ENCODE results near the gene FBN3.
"Not testable (repeated sequence)": the region's sequence is repeated elsewhere in the genome, so short reads cannot be mapped to it uniquely, and the experiment has no call there.

Gene FBN3

DNA sequence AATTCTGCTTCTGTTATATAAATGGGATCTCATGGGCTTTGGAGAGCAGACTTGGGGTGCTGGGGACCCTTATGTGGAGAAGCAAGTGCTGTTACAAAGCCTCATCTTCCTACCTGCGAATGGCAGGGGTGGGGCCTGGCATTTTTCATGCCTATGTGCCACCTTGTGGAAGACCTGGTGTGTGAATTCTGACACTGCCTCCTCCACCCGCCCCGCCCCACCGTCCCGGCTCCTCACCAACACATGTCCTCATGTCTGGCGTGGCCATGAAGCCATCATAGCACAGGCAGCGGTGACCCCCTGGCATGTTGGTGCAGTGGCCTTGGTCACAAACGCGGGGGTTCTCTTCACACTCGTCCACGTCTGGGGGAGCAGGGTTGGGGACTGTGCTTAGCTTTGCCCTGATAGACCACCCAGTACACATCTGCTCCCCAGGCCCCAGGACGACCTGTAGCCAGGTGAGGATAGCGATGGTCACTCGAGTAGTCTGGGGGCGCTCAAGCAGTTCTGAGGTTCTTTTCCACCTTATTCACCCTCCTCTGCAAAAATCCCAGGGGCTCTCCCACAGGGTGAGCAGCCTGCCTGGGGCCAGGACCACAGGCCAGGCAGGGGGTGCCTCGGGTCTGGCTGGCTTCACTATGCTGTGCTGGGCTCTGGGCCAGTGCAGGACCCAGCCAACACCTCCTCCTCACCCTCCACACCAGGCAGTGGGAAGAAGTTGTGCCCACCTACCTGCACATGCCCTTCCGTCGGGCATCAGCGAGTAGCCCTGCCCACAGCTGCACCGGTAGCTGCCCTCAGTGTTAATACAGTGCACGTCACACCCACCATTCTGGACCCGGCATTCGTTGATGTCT lies 32.7 kb downstream of the FBN3 start:
- DNase-seq = no peak

DNA sequence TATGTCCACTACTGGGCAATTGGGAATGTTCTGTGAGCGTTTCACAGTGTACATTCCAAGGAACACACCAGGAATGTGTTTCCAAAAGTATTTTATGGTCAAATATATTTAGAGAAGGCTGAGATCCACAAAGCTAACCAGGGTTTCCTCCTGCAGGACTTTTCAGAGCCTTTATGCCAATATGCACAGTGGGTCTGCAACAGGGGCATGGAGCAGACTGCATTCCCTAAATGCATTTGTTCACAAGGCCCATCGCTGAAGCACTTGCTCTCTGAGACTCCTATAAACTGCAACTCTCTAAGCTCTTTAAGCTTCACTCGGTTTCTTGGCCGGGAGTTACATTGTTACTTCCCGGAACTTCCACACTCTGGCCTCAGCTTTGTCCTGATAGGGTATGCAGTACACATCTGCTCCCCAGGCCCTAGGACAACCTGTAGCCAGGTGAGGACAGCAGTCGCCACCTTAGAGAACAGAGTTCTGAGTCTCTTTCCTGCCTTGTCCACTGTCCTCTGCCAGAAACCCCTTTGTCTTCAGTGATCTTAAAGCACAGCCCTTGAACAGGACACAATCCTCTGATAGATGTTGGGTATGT lies 33.5 kb downstream of the FBN3 start:
- DNase-seq = no peak

DNA sequence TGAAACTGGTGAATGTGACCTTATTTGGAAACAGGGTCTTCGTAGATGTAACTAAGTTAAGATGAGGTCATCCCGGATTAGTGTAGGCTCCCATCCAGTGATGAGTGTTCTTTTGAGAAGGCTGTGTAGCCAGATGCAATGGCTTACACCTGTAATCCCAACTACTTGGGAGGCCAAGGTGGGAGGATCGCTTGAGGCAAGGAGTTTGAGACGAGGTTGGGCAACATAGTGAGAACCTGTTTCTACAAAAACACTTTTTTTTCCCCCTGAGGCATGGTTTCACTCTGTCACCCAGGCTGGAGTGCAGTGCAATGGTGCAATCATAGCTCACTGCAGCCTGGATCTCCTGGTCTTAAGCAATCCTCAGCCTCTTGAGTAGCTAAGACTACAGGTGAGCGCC lies 36.4 kb downstream of the FBN3 start:
- DNase-seq = no peak

DNA sequence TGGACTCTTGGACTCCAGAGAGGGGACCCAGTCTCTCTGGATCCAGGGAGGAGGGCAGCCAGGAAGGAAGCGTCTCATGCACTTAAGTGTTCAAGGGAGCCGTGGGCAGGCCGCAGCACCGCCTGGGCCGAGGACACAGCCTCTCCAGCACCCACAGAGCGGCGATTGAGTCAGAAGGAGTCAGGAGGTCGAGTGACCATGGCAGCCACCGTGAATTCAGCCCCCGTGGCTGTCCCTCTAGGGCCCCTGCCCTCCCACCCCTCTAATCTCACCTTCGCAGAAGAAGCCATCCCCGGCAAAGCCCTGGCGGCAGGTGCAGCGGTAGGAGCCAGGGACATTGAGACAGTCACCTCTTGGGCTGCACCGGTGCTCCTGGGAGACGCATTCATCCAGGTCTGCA lies 38.0 kb downstream of the FBN3 start:
- DNase-seq = no peak

DNA sequence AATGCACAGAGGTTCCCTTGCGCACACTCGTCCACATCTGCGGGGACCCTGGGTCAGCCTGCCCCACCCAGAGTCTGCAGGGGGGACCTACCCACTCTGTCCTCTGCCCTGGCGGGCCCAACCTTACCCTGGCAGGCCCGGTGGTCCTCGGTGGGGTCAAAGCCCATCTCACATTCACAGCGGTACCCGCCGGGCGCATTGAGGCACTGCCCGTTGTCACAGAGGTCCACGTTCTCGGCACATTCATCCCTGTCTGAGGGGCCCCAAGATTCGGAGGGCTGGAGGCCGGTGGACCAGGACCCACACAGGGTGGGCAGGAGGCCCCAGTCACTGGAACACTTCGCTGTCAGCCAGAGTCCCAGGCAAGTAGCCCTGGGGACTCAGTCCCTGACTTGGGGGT lies 38.5 kb downstream of the FBN3 start:
- DNase-seq = no peak

DNA sequence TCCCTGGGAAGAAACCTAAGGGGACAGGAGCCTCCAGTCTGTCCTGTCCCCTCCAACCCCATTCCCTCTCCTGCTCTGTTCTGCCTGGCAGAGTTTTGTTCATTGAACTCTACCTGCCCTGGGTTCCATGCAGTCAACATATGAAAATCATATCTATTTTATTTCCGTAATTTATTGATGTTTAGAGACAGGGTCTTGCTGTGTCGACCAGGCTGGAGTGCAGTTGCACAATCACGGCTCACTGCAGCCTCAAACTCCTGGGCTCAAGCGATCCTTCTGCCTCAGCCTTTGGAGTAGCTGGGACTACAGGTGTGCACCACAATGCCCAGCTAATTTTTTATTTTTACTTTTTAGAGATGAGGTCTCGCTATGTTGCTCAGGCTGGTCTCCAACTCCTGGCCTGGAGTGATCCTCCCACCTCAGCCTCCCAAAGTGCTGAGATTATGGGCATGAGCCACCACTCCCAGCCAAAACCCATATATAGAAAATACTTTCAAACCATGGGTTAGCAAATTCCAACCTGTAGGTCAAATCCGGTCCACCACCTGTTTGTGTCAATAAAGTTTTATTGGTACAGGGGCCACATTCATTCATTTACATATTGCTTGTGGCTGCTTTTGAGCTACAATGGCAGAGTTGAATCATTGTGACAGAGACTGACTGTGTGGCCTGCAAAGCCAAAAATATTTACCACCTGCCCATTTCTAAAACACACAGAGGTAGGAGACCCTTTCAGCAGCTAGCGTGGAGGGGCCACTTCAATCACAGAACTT lies 39.3 kb downstream of the FBN3 start:
- no peak for DNase-seq

DNA sequence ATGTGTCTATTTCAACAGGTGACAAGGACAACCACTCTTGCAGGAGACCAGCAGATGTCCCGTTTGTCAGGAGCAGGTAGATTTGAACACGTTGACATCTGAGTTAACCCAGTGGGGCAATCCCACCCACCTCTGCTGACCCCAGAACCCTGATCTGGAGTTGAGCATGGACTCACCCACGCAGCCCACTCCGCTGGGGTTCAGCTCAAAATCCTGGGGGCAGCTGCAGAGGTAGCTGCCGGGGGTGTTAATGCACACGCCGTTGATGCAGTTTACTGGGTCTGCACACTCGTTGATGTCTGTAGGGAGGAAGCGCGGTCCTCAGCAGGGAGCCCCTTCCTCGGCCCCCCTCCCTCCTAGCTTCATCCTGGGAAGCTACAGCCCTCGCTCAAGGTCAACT lies 39.9 kb downstream of the FBN3 start:
- DNase-seq = no peak

DNA sequence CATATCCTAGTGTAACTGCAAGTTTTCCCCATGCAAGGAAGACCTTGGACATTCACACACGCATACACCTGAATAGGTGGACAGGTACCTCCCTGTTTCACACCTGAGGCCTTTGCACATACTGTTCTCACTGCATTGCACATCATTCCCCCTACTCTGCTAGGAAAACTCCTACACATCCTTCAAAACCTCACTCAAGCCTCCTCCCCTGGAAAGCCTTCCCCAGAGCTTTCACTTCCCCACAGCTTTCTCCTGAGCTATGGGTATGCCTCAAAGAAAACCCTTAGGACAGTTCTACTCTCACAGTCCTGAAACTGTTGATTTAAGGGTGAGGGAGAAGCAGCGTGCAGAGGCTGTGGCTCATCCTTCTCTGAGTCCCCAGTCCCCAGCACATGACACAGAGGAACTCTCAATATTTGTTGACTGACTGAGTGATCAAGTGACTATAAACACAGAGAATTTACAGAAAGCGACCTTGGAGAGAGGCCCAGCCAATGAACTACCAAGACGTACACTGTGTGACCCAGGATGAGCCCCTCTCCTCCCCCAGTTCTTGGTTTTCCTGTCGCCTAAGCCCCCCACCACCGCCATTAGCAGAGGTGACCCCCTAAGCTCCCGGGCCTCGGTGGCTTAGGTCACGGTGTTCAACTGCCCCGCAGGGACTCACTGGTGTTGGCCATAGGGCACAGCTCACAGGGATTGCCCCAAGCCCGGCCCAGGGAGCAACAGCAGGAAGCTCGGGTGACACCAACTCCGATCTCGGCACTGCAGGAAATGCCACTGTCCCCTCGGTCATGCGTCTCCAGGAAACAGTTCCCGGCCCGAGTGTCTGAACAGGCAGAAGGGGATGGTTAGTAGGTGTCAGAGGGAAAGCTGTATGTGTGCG lies 40.6 kb downstream of the FBN3 start:
- no peak for DNase-seq

DNA sequence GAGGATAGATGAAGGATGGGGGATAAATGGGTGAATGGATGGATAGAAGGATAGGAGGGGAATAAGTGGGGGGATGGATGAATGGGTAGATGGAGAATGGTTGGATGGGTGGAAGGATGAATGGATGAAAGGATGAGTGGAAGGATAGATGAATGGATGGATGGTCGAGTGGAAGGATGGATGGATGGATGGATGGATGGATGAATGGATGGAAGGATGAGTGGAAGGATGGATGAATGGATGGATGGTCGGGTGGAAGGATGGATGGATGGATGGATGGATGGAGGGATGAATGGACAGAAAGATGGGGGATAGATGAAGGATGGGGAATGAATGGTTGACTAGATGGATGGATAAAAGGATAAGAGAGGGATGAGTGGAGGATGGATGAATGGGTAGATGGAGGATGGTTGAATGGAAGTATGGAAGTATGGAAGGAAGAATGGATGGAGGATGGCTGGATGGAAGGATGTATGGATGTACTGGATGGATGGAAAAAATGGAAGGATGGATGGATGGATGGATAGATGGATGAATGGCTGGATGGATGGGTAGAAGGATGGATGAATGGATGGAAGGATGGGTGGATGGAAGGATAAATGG lies 42.0 kb downstream of the FBN3 start:
- no peak for DNase-seq

DNA sequence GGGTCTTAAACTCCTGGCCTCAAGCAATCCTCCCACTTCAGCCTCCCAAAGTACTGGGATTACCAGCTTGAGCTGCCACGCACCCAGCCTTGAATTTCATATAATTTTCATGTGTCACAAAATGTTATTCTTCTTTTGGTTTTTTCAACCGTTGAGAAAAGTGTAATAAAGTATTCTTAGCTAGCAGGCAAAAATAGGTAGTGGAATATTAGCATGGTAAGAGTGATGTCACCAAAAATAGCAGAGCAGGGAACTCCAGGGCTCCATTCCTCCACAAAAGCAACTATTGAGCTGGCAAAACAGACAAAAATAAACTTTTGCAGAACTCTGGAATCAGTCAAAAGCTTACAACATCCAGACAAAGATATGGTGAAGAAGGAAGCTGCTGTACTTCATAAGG lies 43.9 kb downstream of the FBN3 start:
- DNase-seq = no peak

DNA sequence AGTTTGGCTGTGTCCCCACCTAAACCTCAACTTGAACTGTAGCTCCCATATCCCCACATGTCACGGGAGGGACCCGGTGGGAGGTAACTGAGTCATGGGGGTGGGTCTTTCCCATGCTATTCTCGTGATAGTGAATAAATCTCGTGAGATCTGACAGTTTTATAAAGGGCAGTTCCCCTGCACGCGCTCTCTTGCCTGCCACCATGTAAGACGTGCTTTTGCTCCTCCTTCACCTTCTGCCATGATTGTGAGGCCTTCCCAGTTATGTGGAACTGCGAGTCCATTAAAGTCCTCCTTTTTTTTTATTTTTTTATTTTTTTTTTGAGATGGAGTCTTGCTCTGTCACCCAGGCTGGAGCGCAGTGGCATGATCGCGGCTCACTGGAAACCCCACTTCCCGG lies 47.5 kb downstream of the FBN3 start:
- DNase-seq = not testable (repeated sequence)

DNA sequence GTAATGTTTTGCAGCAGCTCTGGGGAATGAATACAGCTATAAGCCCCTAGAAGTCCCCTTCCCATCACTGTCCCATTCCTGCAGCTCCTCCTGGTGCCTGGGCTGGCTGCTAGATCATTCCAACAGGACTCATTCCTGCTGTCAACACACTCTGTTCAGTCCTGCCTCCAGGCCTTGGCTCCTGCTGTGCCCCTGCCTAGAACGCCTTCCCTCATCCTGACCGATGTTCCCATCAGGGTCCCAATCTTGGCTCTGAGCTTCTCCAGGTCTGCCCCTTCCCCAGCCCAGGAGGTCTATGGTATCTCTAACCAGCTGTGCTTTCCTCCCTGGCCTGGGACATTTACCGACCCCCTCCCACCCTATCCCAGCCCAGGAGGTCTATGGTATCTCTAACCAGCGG lies 48.1 kb downstream of the FBN3 start:
- no peak for DNase-seq

DNA sequence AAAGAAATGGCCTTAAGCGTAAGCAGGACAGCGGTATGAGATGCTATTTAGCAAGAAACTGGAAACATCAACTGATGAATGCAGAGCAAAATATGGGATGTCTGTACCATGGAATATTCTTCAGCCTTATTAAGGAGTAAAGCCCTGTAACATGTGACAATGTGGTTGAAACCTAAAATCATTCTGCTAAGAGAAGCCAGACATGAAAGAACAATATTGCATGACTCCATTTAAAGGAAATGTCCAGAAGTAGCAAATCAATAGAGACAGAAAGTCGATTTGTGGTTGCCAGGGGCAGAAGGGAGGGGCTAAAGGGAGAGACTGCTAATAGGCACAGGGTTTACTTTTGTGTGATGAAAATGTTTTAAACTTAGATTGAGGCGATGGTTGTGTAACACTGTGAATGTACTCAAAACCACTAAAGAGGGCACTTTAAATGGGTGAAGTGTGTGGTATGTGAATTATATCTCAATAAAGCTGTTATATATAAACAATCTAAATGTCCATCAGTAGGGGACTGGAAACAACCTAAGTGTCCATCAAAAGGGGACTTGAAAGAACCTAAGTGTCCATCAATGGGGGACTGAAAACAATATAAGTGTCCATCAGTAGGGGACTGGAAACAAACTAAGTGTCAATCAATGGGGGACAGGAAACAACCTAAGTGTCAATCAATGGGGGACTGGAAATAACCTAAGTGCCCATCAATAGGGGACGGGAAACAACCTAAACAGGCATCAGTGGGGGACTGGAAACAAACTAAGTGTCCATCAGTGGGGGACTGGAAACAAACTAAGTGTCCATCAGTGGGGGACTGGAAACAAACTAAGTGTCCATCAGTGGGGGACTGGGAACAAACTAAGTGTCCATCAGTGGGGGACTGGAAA lies 51.5 kb downstream of the FBN3 start:
- no peak for DNase-seq

DNA sequence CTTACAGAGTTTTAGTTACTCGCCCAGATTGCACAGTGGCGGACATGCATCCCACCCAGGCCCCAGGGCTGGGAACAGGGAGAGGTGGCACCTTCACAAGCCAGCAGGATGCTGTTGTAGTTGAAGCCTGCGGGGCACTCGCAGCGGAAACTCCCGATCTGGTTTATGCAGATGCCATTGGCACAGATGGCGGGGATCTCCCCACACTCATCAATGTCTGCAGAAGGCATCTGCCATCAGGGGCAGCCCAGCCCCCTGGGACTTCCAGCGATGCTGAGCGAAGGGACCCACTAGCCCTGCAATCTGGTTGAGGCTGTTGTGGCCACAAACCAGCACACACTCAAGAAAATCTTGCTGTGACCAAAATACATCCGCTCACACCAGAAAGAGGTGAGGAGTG lies 52.2 kb downstream of the FBN3 start:
- no peak for DNase-seq

DNA sequence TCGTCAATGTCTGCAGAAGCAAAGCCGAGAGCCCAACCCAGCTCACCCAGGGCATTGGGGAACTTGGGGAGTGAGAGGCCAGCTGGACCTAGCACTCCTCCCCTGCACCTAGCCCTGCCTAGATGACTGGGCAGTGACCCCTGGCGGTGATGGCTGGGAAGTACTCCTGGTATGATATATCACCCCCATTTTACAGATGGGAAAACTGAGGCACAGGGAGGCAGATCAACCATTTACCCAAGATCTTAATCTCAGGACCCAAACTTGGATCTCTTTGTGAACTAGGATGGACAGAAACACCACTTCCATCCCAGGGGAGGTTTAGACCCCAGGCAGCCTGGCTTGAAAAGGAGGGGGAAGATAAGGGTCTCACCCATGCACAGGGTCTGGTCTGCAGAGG lies 53.3 kb downstream of the FBN3 start:
- DNase-seq = no peak

DNA sequence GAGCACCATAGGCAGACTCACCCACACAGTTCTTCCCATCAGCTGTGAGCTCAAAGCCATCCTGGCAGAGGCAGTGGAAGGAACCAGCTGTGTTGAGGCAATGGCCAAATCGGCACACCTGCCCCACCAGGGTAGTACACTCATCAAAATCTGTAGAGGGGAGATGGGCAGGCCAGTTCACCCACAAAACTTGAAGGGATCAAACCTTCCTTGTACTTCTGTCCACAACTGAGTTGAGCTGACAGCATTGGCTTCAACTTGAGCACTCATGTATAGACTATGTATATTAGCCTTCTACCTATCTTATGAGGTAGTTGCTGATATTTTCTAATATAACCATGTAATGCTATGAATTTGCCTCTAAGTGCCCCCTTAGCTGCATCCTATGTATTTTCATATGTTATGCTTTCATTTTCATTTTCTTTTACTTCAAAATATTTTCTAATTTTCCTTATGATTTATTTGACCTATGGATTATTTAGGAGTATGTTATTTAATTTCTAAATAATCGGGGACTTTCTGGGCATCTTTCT lies 54.0 kb downstream of the FBN3 start:
- DNase-seq = no peak

DNA sequence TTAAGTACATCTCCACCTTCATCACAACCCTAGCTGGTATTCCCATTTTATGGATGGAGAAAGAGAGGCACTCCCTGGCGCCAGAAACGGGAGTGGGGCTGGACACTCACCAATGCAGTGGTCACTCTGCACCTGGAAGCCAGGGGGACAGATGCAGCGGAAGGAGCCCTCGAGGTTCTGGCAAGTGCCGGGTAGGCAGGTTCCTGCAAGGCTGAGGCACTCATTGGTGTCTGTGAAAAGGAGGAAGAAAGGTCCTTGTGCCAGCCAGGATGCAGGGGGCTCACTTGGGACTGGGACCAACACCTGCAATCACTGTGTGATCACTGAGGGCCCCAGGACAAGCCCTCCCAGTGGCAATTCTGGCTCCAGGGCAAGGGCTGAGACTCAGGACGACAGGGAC lies 55.1 kb downstream of the FBN3 start:
- no peak for DNase-seq

DNA sequence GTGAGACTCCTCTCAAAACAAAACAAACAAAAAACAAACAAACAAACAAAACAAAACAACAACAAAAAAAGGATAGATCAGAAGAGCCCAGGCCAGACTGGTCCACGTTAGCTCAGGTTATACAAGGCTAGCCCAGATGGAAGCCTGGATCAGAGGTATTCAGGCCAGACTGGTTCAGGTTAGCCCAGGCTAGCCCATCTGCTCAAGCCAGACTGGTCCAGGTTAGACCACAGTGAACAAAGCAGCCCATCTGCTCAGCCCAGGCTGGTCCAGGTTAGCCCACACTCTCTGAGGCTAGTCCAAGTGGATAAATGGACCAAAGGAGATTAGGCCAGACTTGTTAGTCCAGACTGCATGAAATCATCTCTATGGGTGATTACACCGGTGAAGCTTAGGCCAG lies 55.7 kb downstream of the FBN3 start:
- DNase-seq = no peak

DNA sequence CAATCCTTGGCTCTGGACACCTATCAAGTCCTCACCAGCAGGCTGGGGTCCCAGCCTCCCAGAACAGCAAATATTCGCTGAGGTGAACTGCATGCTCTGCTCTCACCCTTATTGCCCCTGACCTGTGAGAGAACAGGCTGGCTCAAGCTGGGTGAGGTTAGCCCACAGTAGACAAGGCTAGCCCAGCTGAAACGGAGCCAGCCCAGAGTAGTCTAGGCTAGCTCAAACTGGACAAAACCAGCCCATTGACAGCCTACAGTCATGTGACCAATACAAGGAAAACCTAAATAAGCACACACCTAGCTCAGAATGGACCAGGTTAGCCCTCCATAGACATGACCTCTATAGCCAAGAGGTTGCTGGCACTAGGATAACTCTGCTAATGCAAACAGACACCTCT lies 58.4 kb downstream of the FBN3 start:
- DNase-seq = no peak

DNA sequence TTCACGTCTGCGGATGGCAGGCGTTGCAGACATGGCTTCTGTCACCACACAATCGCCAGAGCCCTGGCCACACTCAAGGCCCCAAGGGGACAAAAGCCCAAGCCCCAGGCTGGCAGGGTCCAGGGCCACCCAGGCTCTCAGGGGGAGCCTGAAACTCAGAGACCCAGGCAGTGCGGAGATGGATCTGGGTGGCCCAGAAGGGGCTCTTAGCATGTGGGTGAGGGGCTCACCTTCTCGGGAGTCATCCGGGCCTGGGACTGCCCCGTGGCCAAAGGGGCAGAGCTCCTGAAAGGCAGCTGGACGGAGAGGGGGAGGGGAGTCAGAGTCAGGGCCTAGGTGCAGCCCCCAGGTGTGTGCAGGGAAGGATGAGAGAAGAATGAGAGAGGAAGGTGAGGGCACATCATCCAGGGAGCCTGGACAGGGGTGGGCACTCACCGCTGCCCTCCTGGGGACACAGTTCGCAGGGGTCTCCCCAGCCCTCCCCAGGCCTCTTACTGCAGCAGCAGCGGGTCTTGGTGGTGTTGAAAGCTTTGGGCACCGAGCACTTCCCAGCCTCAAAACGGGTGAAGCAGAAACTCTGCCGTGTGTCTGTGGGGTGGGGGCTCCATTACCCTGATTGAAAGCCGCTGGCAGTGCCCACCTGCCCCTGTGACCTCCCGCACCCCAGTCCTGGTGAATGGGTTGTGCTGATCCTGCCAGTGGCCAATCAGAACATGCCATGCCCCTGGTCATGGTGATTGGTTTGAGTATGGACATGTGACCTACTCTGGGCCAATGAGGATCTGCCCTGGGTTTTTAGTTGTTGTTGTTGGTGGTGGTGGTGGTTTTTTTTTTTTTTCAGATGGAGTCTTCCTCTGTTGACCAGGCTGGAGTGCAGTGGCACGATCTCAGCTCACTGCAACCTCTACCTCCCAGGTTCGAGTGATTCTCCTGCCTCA lies 59.5 kb downstream of the FBN3 start:
- DNase-seq = no peak
